MM.1S (cell line): Measurements from ENCODE around the gene DZIP1.

Source experiments
- DNase-seq: peaks from one replicate; pipeline ENCODE4 v3.0.0-alpha.2; 2015
- H2AFZ ChIP-seq: fragments of 300-600 bp; sonication (generic); 2 replicates; pipeline ENCODE4 v1.6.0; 2016; ENCODE audit warnings: antibody characterized with exemption, low read length
- H3F3A ChIP-seq: fragments of 300-600 bp; sonication (generic); 2 replicates; pipeline ENCODE4 v1.6.1; 2016; ENCODE audit warnings: mild to moderate bottlenecking, antibody characterized with exemption, low read length, moderate library complexity, mixed read lengths; ENCODE audit not compliant: insufficient read depth
- H3K27ac ChIP-seq: fragments of 300-600 bp; sonication (generic); 2 replicates; pipeline ENCODE4 v1.5.1; 2016; ENCODE audit warnings: mild to moderate bottlenecking, low read length
- H3K27me3 ChIP-seq: fragments of 300-600 bp; sonication (generic); replicated peaks from 2 replicates; pipeline ENCODE4 v1.6.0; 2016; ENCODE audit warnings: low read length; ENCODE audit not compliant: insufficient read depth
- H3K36me3 ChIP-seq: fragments of 300-600 bp; sonication (generic); replicated peaks from 2 replicates; pipeline ENCODE4 v1.6.1; 2016; ENCODE audit warnings: mild to moderate bottlenecking, low read length, mixed read lengths; ENCODE audit not compliant: insufficient read depth
- H3K4me1 ChIP-seq: fragments of 300-600 bp; sonication (generic); 2 replicates; pipeline ENCODE4 v1.6.1; 2016; ENCODE audit warnings: low read length, mixed read lengths
- H3K4me2 ChIP-seq: fragments of 300-600 bp; sonication (generic); 2 replicates; pipeline ENCODE4 v1.6.0; 2016; ENCODE audit warnings: low read depth, low read length
- H3K4me3 ChIP-seq: fragments of 300-600 bp; sonication (generic); 2 replicates; pipeline ENCODE4 v1.5.1; 2016; ENCODE audit warnings: low read length, mixed read lengths
- H3K79me2 ChIP-seq: fragments of 300-600 bp; sonication (generic); 2 replicates; pipeline ENCODE4 v1.6.1; 2016; ENCODE audit warnings: mixed run types, low read length, mixed read lengths
- H3K9ac ChIP-seq: fragments of 300-600 bp; sonication (generic); 2 replicates; pipeline ENCODE4 v1.6.1; 2016; ENCODE audit warnings: low read length, mixed read lengths
- H3K9me2 ChIP-seq: fragments of 300-600 bp; sonication (generic); replicated peaks from 2 replicates; pipeline ENCODE4 v1.6.1; 2016; ENCODE audit warnings: mild to moderate bottlenecking, low read length, mixed read lengths; ENCODE audit not compliant: insufficient read depth
- H3K9me3 ChIP-seq: fragments of 300-600 bp; sonication (generic); replicated peaks from 2 replicates; pipeline ENCODE4 v1.6.1; 2016; ENCODE audit warnings: mild to moderate bottlenecking, low read length, mixed read lengths; ENCODE audit not compliant: insufficient read depth
- H4K20me1 ChIP-seq: fragments of 300-600 bp; sonication (generic); 2 replicates; pipeline ENCODE4 v1.6.1; 2016; ENCODE audit warnings: mild to moderate bottlenecking, low read length, moderate library complexity, mixed read lengths; ENCODE audit not compliant: insufficient read depth
- CTCF ChIP-seq: fragments of 300-600 bp; sonication (generic); IDR thresholded peaks from 2 replicates; pipeline ENCODE4 v1.5.1; 2016; ENCODE audit warnings: antibody characterized with exemption, low read length, mixed read lengths
- EZH2 ChIP-seq: fragments of 300-600 bp; sonication (generic); optimal IDR thresholded peaks from 2 replicates; pipeline ENCODE3; 2017; ENCODE audit warnings: low read depth, mild to moderate bottlenecking, antibody characterized with exemption, low read length, mixed read lengths
- EZH2phosphoT487 ChIP-seq: fragments of 300-600 bp; sonication (generic); IDR thresholded peaks from 2 replicates; pipeline ENCODE4 v1.6.1; 2018; ENCODE audit warnings: antibody characterized with exemption, low read length

Gene DZIP1

GRCh38 chr13:95547531-95548167 is 96.9 kb downstream of the DZIP1 start:
- no peak overlapping the region for H2AFZ ChIP-seq

GRCh38 chr13:95546919-95547318 is 97.6 kb downstream of the DZIP1 start:
- Histone ChIP-seq H2AFZ (no peak overlapping the region), H3K9ac (no peak overlapping the region), H4K20me1 (no peaks in the 10 kb centered on the region), H3K79me2 (no peaks in the 10 kb centered on the region), H3K4me1 (0 out of 2 replicates have a peak, but pooled peaks cover 9% of the 10 kb centered on the region), H3K4me3 (no peak overlapping the region), H3K4me2 (no peak overlapping the region), H3K27ac (no peak overlapping the region), H3K36me3 (no peaks in the 10 kb centered on the region), H3K9me2 (no peaks in the 10 kb centered on the region), H3K9me3 (no peaks in the 10 kb centered on the region), H3K27me3 (no peaks in the 10 kb centered on the region), H3F3A (no peaks in the 10 kb centered on the region)
- TF ChIP-seq CTCF (no peak), EZH2phosphoT487 (no peak), EZH2 (no peak)
- DNase-seq = no peak

More at GRCh38 chr13:95547531-95548167, 96.9 kb downstream of the DZIP1 start:
- TF ChIP-seq EZH2 (no peak), EZH2phosphoT487 (no peak), CTCF (no peak)
- H3K79me2 ChIP-seq = no peaks in the 10 kb centered on the region
- H3K4me1 ChIP-seq = 0 out of 2 replicates have a peak, but pooled peaks cover 9% of the 10 kb centered on the region
- H4K20me1 ChIP-seq = no peaks in the 10 kb centered on the region
- no peak overlapping the region for H3K9ac ChIP-seq
- no peaks in the 10 kb centered on the region for H3F3A ChIP-seq
- no peaks in the 10 kb centered on the region for H3K9me3 ChIP-seq
- DNase-seq = no peak
- H3K27ac ChIP-seq = no peak overlapping the region
- H3K36me3 ChIP-seq = no peaks in the 10 kb centered on the region
- H3K4me3 ChIP-seq = no peak overlapping the region
- no peak overlapping the region for H3K4me2 ChIP-seq
- no peaks in the 10 kb centered on the region for H3K27me3 ChIP-seq
- no peaks in the 10 kb centered on the region for H3K9me2 ChIP-seq

GRCh38 chr13:95544293-95544692 is 100.2 kb downstream of the DZIP1 start:
- Histone ChIP-seq H4K20me1 (no peaks in the 10 kb centered on the region), H3K4me2 (no peak overlapping the region), H3K9ac (no peak overlapping the region), H3K4me3 (no peak overlapping the region), H2AFZ (no peak overlapping the region), H3K79me2 (no peaks in the 10 kb centered on the region), H3K36me3 (no peaks in the 10 kb centered on the region), H3F3A (no peaks in the 10 kb centered on the region), H3K9me3 (no peaks in the 10 kb centered on the region), H3K9me2 (no peaks in the 10 kb centered on the region), H3K27ac (no peak overlapping the region), H3K4me1 (0 out of 2 replicates have a peak, but pooled peaks cover 9% of the 10 kb centered on the region), H3K27me3 (no peaks in the 10 kb centered on the region)
- TF ChIP-seq EZH2phosphoT487 (no peak), EZH2 (no peak), CTCF (no peak)
- DNase-seq = no peak
